Testis (tissue), 3 donors: ENCODE measurements around the gene TSPAN7. TPM values are rescaled to one million over a fixed set of nuclear protein-coding genes. Genes with fewer than 3 reads are reported as not detected.

Experiments used
- DNase-seq: peaks from one replicate; pipeline ENCODE4 v3.0.0-alpha.2; 2019
- H3K27ac ChIP-seq, 2 donors: fragments of 200-600 bp; sonication (generic); one replicate each; pipeline ENCODE4 v1.5.1; 2019
- H3K27me3 ChIP-seq: fragments of 200-600 bp; sonication (generic); one replicate; pipeline ENCODE4 v1.5.1; 2019
- H3K36me3 ChIP-seq: fragments of 200-600 bp; sonication (generic); one replicate; pipeline ENCODE4 v1.5.1; 2017; ENCODE audit warnings: low read depth; ENCODE audit errors: missing control alignments
- H3K4me1 ChIP-seq: fragments of 200-600 bp; sonication (generic); one replicate; pipeline ENCODE4 v1.5.1; 2019
- H3K4me3 ChIP-seq, 2 donors: fragments of 200-600 bp; sonication (generic); one replicate each; pipeline ENCODE4 v1.5.1; 2017 to 2019
- H3K9me3 ChIP-seq: fragments of 200-600 bp; sonication (generic); one replicate; pipeline ENCODE4 v1.5.1; 2017
- POLR2A ChIP-seq: fragments of 450-650 bp; IDR thresholded peaks from one replicate; pipeline ENCODE4 v1.6.1; 2017; ENCODE audit warnings: antibody characterized with exemption, mild to moderate bottlenecking, moderate library complexity
- WGBS, 2 donors: methylation state at CpG; one replicate each; pipeline ENCODE4 v1.1.5; 2018; 5-methylcytosine and 5-hydroxymethylcytosine counted together
- intact Hi-C: fragments of 100-400 bp; cut with DNase I; formaldehyde crosslinking; loops from one replicate; pipeline ENCODE4 v1.15.1; 2023; ENCODE audit warnings: low total_unique reads
- polyA plus RNA-seq: library from polyadenylated mRNA; stranded (reverse); fragments of 350-450 nt; fragmentation: Illumina TruSeq; extraction: RNeasy Lipid Tissue Mini Kit (QIAGEN cat#74804); gene quantifications from one replicate; pipeline ENCODE4 v1.2.3, GENCODE V29; 2014; ENCODE audit warnings: low read depth, low replicate concordance; ENCODE audit not compliant: insufficient read depth
- total RNA-seq, 2 donors: library from RNA; depleted of rRNA; stranded (reverse); fragments of >200 nt; gene quantifications; one replicate each; pipeline ENCODE4 v1.2.3, GENCODE V29; 2016
- TF ChIP-seq, protein P1 (sequence below), 3 experiments: fragments of 450-650 bp in 2 of 3; fragments of 200-600 bp in 1 of 3; sonication (generic) in 1 of 3; IDR thresholded peaks; one replicate each; pipeline ENCODE4 v1.5.1; 2016 to 2019; ENCODE audit warnings: antibody characterized with exemption in 3 of 3, mild to moderate bottlenecking in 2 of 3, moderate library complexity in 1 of 3

TSPAN7 gene
- total and polyA plus RNA-seq, 3 donors from 2014 or later: 5.7 to 21.5 (median 6.4) TPM

DNA sequence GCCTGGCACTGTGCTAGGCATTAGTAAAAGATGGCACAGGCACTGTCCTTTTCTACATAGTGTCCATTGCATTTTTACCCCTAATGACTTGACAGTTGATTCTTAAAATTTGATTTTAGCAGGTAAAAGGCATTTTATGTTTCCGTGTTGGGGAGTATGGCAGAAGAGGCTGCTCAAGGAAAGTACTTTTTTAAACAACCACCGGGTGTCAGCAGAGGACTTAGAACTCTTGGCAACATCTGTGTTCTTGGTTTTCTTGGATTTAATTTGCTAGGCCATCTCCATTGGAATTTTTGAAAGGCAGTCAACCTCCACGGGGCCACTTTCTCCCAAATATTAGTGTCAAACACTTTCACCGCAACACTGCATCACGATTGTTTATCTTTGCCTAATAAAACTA lies 102.9 kb downstream of the TSPAN7 start:
- no peaks in the 10 kb centered on the region for H3K9me3 ChIP-seq
- no peaks in the 10 kb centered on the region for H3K4me1 ChIP-seq
- H3K27me3 ChIP-seq: no peaks in the 10 kb centered on the region
- no peak overlapping the region for H3K4me3 ChIP-seq
- 19 to 24% methylated on average over 5 of the region's 5 CpGs for WGBS, 2 donors
- TF ChIP-seq, protein P1, sequence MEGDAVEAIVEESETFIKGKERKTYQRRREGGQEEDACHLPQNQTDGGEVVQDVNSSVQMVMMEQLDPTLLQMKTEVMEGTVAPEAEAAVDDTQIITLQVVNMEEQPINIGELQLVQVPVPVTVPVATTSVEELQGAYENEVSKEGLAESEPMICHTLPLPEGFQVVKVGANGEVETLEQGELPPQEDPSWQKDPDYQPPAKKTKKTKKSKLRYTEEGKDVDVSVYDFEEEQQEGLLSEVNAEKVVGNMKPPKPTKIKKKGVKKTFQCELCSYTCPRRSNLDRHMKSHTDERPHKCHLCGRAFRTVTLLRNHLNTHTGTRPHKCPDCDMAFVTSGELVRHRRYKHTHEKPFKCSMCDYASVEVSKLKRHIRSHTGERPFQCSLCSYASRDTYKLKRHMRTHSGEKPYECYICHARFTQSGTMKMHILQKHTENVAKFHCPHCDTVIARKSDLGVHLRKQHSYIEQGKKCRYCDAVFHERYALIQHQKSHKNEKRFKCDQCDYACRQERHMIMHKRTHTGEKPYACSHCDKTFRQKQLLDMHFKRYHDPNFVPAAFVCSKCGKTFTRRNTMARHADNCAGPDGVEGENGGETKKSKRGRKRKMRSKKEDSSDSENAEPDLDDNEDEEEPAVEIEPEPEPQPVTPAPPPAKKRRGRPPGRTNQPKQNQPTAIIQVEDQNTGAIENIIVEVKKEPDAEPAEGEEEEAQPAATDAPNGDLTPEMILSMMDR (IDR thresholded peaks at IDR 0.05): peak in 1 of 3 experiments; percentile 37
- no peak for TF ChIP-seq POLR2A
- intact Hi-C loops: no loop called here
- peak; percentile 17 for DNase-seq
- H3K27ac ChIP-seq: no peak overlapping the region
- H3K36me3 ChIP-seq: no peaks in the 10 kb centered on the region

DNA sequence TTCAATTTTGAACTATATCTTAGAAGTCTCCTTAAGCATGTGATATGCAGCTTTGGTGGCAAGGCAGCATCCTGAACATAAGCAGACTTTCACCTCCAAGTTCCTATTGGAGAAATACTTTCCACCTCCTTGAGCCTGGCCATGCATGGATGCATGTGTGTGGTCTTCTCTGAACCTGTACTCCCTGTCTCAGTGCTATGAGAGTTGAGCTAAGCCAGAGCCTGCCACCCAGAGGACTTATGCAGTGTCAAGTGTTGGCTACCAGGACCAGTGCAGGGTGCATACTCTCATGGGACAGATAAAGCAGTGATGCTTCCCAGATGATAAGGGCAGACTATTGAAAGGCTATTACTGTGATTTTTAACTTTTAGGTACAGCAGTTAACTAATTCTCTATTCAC lies 105.6 kb downstream of the TSPAN7 start:
- Histone ChIP-seq H3K27me3 (no peaks in the 10 kb centered on the region), H3K27ac (no peak overlapping the region), H3K9me3 (no peaks in the 10 kb centered on the region), H3K4me3 (no peak overlapping the region), H3K36me3 (no peaks in the 10 kb centered on the region), H3K4me1 (no peaks in the 10 kb centered on the region)
- no peak for DNase-seq
- TF ChIP-seq POLR2A: no peak
- TF ChIP-seq, protein P1 (IDR thresholded peaks at IDR 0.05): no peak
- intact Hi-C loops: no loop called here

DNA sequence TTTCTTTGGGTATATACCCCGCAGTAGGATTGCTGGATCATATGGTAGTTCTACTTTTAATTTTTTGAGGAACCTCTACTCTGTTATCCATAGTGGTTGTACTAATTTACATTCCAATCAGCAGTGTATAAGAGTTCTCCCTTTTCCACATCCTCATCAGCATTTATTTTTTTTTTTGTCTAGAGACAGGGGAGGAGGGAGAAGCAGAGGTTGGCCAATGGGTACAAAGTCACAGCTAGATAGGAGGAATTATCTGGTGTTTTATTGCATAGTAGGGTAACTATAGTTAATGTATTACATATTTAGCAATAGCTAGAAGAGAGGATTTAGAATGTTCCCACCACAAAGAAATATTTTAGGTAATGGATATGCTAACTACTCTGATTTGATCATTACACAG lies 107.4 kb downstream of the TSPAN7 start:
- Histone ChIP-seq H3K9me3 (no peaks in the 10 kb centered on the region), H3K4me1 (no peaks in the 10 kb centered on the region), H3K36me3 (no peaks in the 10 kb centered on the region), H3K27me3 (no peaks in the 10 kb centered on the region), H3K27ac (no peak overlapping the region), H3K4me3 (no peak overlapping the region)
- intact Hi-C loops: no loop called here
- 87 to 100% methylated on average over 1 of the region's 1 CpG for WGBS, 2 donors
- no peak for TF ChIP-seq POLR2A
- TF ChIP-seq, protein P1 (IDR thresholded peaks at IDR 0.05): no peak
- no peak for DNase-seq

DNA sequence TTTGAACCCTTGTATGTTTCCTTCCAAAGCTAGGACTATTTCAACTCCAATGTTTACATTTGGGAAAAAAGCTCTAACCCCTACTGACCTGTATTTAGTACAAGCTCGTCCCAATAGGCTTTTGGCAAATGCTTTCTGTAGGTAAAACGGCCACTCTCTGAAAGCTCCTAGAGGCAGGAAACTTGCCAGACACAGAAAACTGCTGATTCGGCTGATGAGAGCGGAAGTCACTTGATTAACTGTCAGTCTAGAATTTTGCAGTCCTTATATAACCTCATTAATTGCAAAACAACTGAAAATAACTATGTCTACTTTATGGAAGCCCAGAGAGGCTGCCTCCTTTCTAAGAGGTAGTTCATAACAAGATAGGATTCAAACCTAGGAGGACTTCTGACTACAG lies 108.1 kb downstream of the TSPAN7 start:
- intact Hi-C loops: no loop called here
- 71 to 80% methylated on average over 4 of the region's 4 CpGs for WGBS, 2 donors

DNA sequence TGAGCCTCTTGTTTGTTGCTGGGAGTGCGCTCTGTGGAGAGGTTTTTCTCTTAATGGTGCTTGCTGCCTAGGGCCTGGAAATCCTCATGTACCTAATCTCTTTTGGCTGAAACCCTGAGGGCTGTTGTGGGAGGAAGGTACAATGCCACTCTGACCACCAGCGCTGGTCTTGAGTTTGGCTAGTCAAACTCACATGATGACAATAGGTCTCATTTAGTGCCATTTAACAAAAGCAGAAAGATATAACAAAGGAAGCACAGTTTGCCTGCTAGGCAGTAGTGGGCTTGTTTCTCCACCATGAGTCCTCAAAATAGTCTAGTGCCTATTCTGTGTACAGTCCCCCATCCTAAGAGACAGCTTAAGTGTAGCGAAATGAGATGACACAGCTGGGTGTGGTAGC lies 111.3 kb downstream of the TSPAN7 start:
- no peaks in the 10 kb centered on the region for H3K27me3 ChIP-seq
- TF ChIP-seq, protein P1 (IDR thresholded peaks at IDR 0.05): no peak
- no peak for TF ChIP-seq POLR2A
- no peak for DNase-seq
- intact Hi-C loops: no loop called here
- 94 to 100% methylated on average over 1 to 3 of the region's 3 CpGs for WGBS, 2 donors
- no peaks in the 10 kb centered on the region for H3K9me3 ChIP-seq
- H3K36me3 ChIP-seq: no peaks in the 10 kb centered on the region
- H3K4me1 ChIP-seq: no peaks in the 10 kb centered on the region
- no peak overlapping the region for H3K4me3 ChIP-seq
- H3K27ac ChIP-seq: no peak overlapping the region

More for the DNA sequence above, 108.1 kb downstream of the TSPAN7 start:
- Histone ChIP-seq H3K9me3 (no peaks in the 10 kb centered on the region), H3K4me1 (no peaks in the 10 kb centered on the region), H3K36me3 (no peaks in the 10 kb centered on the region), H3K27me3 (no peaks in the 10 kb centered on the region), H3K27ac (no peak overlapping the region), H3K4me3 (no peak overlapping the region)
- no peak for DNase-seq
- TF ChIP-seq, protein P1 (IDR thresholded peaks at IDR 0.05): no peak
- no peak for TF ChIP-seq POLR2A
